Neural cell (in vitro differentiated cells): Measurements from ENCODE around the gene NPEPL1. TPM values are rescaled to one million over a fixed set of nuclear protein-coding genes. Genes with fewer than 3 reads are reported as not detected.

Experiments used
- H2AFZ ChIP-seq: fragments of 200-600, 300-800 bp; sonication (generic), shearing (Covaris generic); 2 replicates; pipeline ENCODE4 v1.6.0; 2014; ENCODE audit warnings: low read depth, mild to moderate bottlenecking, antibody characterized with exemption, low read length, moderate library complexity
- H3F3A ChIP-seq: fragments of 200-600 bp; shearing (Covaris generic); 2 replicates; pipeline ENCODE4 v1.6.1; 2016; ENCODE audit warnings: mild to moderate bottlenecking, moderate library complexity, mixed read lengths, antibody characterized with exemption, low read length; ENCODE audit not compliant: insufficient read depth, poor library complexity, severe bottlenecking
- H3K27ac ChIP-seq: fragments of 200-600, 300-800 bp; sonication (generic), shearing (Covaris generic); 2 replicates; pipeline ENCODE4 v1.5.1; 2014; ENCODE audit warnings: mild to moderate bottlenecking, low read length, moderate library complexity
- H3K27me3 ChIP-seq: fragments of 300-800, 200-600 bp; sonication (generic), shearing (Covaris generic); 2 replicates; pipeline ENCODE4 v1.6.0; 2014; ENCODE audit warnings: mild to moderate bottlenecking, low read depth, low read length, moderate library complexity; ENCODE audit not compliant: insufficient read depth
- H3K36me3 ChIP-seq: fragments of 300-800, 200-600 bp; sonication (generic), shearing (Covaris generic); 2 replicates; pipeline ENCODE4 v1.5.1; 2014; ENCODE audit warnings: mild to moderate bottlenecking, antibody characterized with exemption, low read length, moderate library complexity; ENCODE audit not compliant: insufficient read depth
- H3K4me2 ChIP-seq: fragments of 300-800, 200-600 bp; sonication (generic), shearing (Covaris generic); 2 replicates; pipeline ENCODE4 v1.6.0; 2014; ENCODE audit warnings: mild to moderate bottlenecking, low read length
- H3K4me3 ChIP-seq: fragments of 300-800, 200-600 bp; sonication (generic), shearing (Covaris generic); 2 replicates; pipeline ENCODE4 v1.5.1; 2014; ENCODE audit warnings: mild to moderate bottlenecking, low read length, moderate library complexity
- H3K79me2 ChIP-seq: fragments of 200-600 bp; shearing (Covaris generic); replicated peaks from 2 replicates; pipeline ENCODE4 v1.6.0; 2014; ENCODE audit warnings: mild to moderate bottlenecking, low read length, moderate library complexity; ENCODE audit not compliant: insufficient read depth
- H3K9ac ChIP-seq: fragments of 300-800, 200-600 bp; sonication (generic), shearing (Covaris generic); 2 replicates; pipeline ENCODE4 v1.6.1; 2016; ENCODE audit warnings: mild to moderate bottlenecking, low read length, mixed read lengths
- H3K9me2 ChIP-seq: fragments of 200-600 bp; shearing (Covaris generic); 2 replicates; pipeline ENCODE4 v1.6.1; 2016; ENCODE audit warnings: mild to moderate bottlenecking, low read length, mixed read lengths; ENCODE audit not compliant: insufficient read depth
- H3K9me3 ChIP-seq: fragments of 200-600, 300-800 bp; sonication (generic), shearing (Covaris generic); 2 replicates; pipeline ENCODE4 v1.6.1; 2016; ENCODE audit warnings: mild to moderate bottlenecking, mixed run types, low read length, moderate library complexity, mixed read lengths
- H4K20me1 ChIP-seq: fragments of 200-600 bp; shearing (Covaris generic); 2 replicates; pipeline ENCODE4 v1.6.1; 2016; ENCODE audit warnings: mild to moderate bottlenecking, mixed run types; ENCODE audit not compliant: insufficient read depth
- EP300 ChIP-seq: fragments of 450-650 bp; conservative IDR thresholded peaks from 2 replicates; pipeline ENCODE4 v1.6.1; 2014; ENCODE audit warnings: antibody characterized with exemption, mild to moderate bottlenecking, moderate library complexity; ENCODE audit not compliant: poor library complexity, severe bottlenecking
- EZH2 ChIP-seq: fragments of 200-600, 300-800 bp; shearing (Covaris generic), sonication (generic); IDR thresholded peaks from 2 replicates; pipeline ENCODE4 v1.6.1; 2014; ENCODE audit warnings: antibody characterized with exemption, low read length, borderline replicate concordance, mild to moderate bottlenecking; ENCODE audit not compliant: insufficient read depth, poor library complexity, severe bottlenecking
- MXI1 ChIP-seq: fragments of 450-650 bp; conservative IDR thresholded peaks from 2 replicates; pipeline ENCODE4 v1.6.1; 2014; ENCODE audit warnings: antibody characterized with exemption, mild to moderate bottlenecking; ENCODE audit not compliant: poor library complexity, severe bottlenecking
- POLR2AphosphoS5 ChIP-seq: IDR thresholded peaks from 2 replicates; pipeline ENCODE4 v1.6.1; 2012
- RAD21 ChIP-seq: fragments of 450-650 bp; conservative IDR thresholded peaks from 2 replicates; pipeline ENCODE4 v1.6.1; 2014; ENCODE audit warnings: antibody characterized with exemption, mild to moderate bottlenecking, moderate library complexity
- SMC3 ChIP-seq: fragments of 450-650 bp; conservative IDR thresholded peaks from 2 replicates; pipeline ENCODE4 v1.6.1; 2014; ENCODE audit warnings: antibody characterized with exemption, mild to moderate bottlenecking, moderate library complexity; ENCODE audit not compliant: poor library complexity
- TAF1 ChIP-seq: IDR thresholded peaks from 2 replicates; pipeline ENCODE4 v1.6.1; 2012; ENCODE audit warnings: low read depth
- polyA plus RNA-seq: library from polyadenylated mRNA; depleted of rRNA; stranded (reverse); fragments of >200 nt; gene quantifications from 2 replicates; pipeline ENCODE4 v1.2.3, GENCODE V29; 2014
- TF ChIP-seq, protein P1 (sequence below): IDR thresholded peaks from 2 replicates; pipeline ENCODE4 v1.6.1; 2012; ENCODE audit warnings: borderline replicate concordance
- TF ChIP-seq, protein P2 (sequence below): fragments of 450-650 bp; IDR thresholded peaks from 2 replicates; pipeline ENCODE4 v1.5.1; 2014; ENCODE audit warnings: antibody characterized with exemption, mild to moderate bottlenecking, moderate library complexity; ENCODE audit not compliant: poor library complexity, severe bottlenecking

NPEPL1 gene
- polyA plus RNA-seq, 1 donor from 2014 or later: 63.4 TPM

DNA sequence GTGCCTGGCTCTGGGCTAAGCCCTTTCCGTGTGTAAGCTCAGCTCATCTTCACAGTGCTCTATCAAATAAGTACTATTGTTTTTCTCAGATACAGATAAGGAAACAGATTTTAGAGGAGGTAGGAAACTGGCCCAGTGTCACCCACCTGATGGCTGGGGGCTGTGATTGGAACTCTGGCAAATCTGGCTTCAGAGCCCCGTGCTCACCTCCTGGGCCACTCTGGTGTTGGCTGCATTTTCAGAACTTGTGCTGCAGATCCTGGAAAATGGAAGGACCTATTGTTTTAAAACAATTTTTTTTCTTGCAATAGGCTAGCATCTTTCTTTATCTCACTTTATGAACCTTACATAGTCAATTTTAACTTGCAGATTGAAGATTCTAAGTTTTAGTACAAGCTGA is 35.8 kb upstream of the NPEPL1 start:
- no peaks in the 10 kb centered on the region for H3F3A ChIP-seq
- H3K36me3 ChIP-seq: no peaks in the 10 kb centered on the region
- H3K4me2 ChIP-seq: peak overlapping the region; percentile 61
- no peaks in the 10 kb centered on the region for H3K9me3 ChIP-seq
- H3K9ac ChIP-seq: no peak overlapping the region
- TF ChIP-seq EP300 (no peak), POLR2AphosphoS5 (no peak), RAD21 (no peak), MXI1 (no peak), SMC3 (no peak), EZH2 (no peak), TAF1 (no peak)
- TF ChIP-seq, protein P1, sequence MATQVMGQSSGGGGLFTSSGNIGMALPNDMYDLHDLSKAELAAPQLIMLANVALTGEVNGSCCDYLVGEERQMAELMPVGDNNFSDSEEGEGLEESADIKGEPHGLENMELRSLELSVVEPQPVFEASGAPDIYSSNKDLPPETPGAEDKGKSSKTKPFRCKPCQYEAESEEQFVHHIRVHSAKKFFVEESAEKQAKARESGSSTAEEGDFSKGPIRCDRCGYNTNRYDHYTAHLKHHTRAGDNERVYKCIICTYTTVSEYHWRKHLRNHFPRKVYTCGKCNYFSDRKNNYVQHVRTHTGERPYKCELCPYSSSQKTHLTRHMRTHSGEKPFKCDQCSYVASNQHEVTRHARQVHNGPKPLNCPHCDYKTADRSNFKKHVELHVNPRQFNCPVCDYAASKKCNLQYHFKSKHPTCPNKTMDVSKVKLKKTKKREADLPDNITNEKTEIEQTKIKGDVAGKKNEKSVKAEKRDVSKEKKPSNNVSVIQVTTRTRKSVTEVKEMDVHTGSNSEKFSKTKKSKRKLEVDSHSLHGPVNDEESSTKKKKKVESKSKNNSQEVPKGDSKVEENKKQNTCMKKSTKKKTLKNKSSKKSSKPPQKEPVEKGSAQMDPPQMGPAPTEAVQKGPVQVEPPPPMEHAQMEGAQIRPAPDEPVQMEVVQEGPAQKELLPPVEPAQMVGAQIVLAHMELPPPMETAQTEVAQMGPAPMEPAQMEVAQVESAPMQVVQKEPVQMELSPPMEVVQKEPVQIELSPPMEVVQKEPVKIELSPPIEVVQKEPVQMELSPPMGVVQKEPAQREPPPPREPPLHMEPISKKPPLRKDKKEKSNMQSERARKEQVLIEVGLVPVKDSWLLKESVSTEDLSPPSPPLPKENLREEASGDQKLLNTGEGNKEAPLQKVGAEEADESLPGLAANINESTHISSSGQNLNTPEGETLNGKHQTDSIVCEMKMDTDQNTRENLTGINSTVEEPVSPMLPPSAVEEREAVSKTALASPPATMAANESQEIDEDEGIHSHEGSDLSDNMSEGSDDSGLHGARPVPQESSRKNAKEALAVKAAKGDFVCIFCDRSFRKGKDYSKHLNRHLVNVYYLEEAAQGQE: no peak
- TF ChIP-seq, protein P2, sequence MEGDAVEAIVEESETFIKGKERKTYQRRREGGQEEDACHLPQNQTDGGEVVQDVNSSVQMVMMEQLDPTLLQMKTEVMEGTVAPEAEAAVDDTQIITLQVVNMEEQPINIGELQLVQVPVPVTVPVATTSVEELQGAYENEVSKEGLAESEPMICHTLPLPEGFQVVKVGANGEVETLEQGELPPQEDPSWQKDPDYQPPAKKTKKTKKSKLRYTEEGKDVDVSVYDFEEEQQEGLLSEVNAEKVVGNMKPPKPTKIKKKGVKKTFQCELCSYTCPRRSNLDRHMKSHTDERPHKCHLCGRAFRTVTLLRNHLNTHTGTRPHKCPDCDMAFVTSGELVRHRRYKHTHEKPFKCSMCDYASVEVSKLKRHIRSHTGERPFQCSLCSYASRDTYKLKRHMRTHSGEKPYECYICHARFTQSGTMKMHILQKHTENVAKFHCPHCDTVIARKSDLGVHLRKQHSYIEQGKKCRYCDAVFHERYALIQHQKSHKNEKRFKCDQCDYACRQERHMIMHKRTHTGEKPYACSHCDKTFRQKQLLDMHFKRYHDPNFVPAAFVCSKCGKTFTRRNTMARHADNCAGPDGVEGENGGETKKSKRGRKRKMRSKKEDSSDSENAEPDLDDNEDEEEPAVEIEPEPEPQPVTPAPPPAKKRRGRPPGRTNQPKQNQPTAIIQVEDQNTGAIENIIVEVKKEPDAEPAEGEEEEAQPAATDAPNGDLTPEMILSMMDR: no peak
- no peaks in the 10 kb centered on the region for H3K9me2 ChIP-seq
- no peak overlapping the region for H3K27ac ChIP-seq
- peak overlapping the region; percentile 77 for H3K4me3 ChIP-seq
- H3K79me2 ChIP-seq: peaks cover 87% of the 10 kb centered on the region
- H2AFZ ChIP-seq: no peak overlapping the region
- H3K27me3 ChIP-seq: no peaks in the 10 kb centered on the region
- H4K20me1 ChIP-seq: peaks cover 45% of the 10 kb centered on the region

DNA sequence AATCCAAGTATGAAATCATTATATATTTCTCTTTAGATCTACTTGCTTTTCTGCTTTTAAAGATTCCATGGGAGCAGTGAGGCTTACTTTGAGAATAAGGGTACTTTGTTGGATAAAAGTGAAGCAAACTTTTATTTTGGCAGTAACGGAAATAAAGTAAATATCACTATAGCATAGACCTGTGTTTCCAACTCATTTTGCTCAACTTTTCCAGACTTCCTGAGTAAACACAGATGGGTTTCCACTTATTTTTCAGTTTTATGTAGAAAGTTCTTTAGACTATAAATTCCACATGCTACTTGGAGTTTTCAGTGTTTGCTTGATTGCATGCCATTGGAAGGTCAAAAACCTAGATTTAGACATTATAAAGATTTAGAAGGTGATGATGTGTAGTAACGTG is 35.3 kb upstream of the NPEPL1 start:
- H3K27ac ChIP-seq: no peak overlapping the region
- no peak overlapping the region for H3K9ac ChIP-seq
- no peaks in the 10 kb centered on the region for H3K27me3 ChIP-seq
- TF ChIP-seq EP300 (no peak), RAD21 (no peak), POLR2AphosphoS5 (no peak), MXI1 (no peak), SMC3 (no peak), TAF1 (no peak), EZH2 (no peak)
- TF ChIP-seq, protein P1: no peak
- TF ChIP-seq, protein P2: no peak
- peaks cover 45% of the 10 kb centered on the region for H4K20me1 ChIP-seq
- H2AFZ ChIP-seq: no peak overlapping the region
- H3K9me3 ChIP-seq: no peaks in the 10 kb centered on the region
- H3K4me3 ChIP-seq: peak overlapping the region; percentile 77
- H3K4me2 ChIP-seq: no peak overlapping the region
- H3K79me2 ChIP-seq: peaks cover 83% of the 10 kb centered on the region
- H3K9me2 ChIP-seq: no peaks in the 10 kb centered on the region
- H3K36me3 ChIP-seq: no peaks in the 10 kb centered on the region
- H3F3A ChIP-seq: no peaks in the 10 kb centered on the region
